C4-2B (cell line): ENCODE measurements around the gene KCNMB2.

Source experiments
- CTCF ChIP-seq: fragments of 450-650 bp; conservative IDR thresholded peaks from 2 replicates; pipeline ENCODE4 v1.5.1; 2017; ENCODE audit warnings: mild to moderate bottlenecking
- ZFX ChIP-seq: fragments of 450-650 bp; IDR thresholded peaks from 2 replicates; pipeline ENCODE4 v1.6.1; 2017

- TF ChIP-seq CTCF = no peak
- TF ChIP-seq ZFX = no peak
These were observed 216.6 kb downstream of the KCNMB2 start for GRCh38 chr3:178752843-178753242.
